Activated T-helper 17 cell treated with anti-CD3 and anti-CD28 coated beads, Interleukin-2, amount 50 U/mL, for 72 hours (primary cell): ENCODE measurements around the gene LAP3. TPM values are rescaled to one million over a fixed set of nuclear protein-coding genes. Genes with fewer than 3 reads are reported as not detected.
A peak's percentile ranks its signal among the peaks of the same experiment; 100 is the strongest.
"Not testable (repeated sequence)": the region's sequence is repeated elsewhere in the genome, so short reads cannot be mapped to it uniquely, and the experiment has no call there.

Experiments
- ATAC-seq: fragments of 150-1000 bp; cut with Tn5 transposase; replicated peaks from 2 replicates; pipeline ENCODE4 v1.10.0; 2021; ENCODE audit warnings: mild to moderate bottlenecking, moderate library complexity
- H3K27ac Mint-ChIP-seq: one replicate; pipeline ENCODE4 v1.8.0; 2022; ENCODE audit warnings: mixed read lengths
- H3K27me3 Mint-ChIP-seq: one replicate; pipeline ENCODE4 v1.8.0; 2022; ENCODE audit warnings: mixed read lengths
- H3K36me3 Mint-ChIP-seq: one replicate; pipeline ENCODE4 v1.8.0; 2022; ENCODE audit warnings: low read depth, mild to moderate bottlenecking, mixed read lengths
- H3K4me1 Mint-ChIP-seq: one replicate; pipeline ENCODE4 v1.8.0; 2022; ENCODE audit warnings: mixed read lengths
- H3K4me3 Mint-ChIP-seq: one replicate; pipeline ENCODE4 v1.8.0; 2022; ENCODE audit warnings: mild to moderate bottlenecking, mixed read lengths
- H3K9me3 Mint-ChIP-seq: one replicate; pipeline ENCODE4 v1.8.0; 2022; ENCODE audit warnings: mixed read lengths
- total RNA-seq, 2 donors: library from RNA; stranded (reverse); gene quantifications; one replicate each; pipeline ENCODE4 v1.2.3, GENCODE V29; 2022

Gene LAP3
- 100 to 1,000 TPM in 1 of 2 donors, 10 to 100 TPM in 1; 58.8 to 109 TPM for total RNA-seq

GRCh38 chr4:17576932-17577664 is at the start of gene LAP3:
TSS of gene LAP3 (plus strand) at chr4:17577198. CDS start at chr4:17577466, 268 bp downstream.
- peak within 1 kb of the TSS; percentile 93 for H3K27ac Mint-ChIP-seq
- peaks cover 51% of the 10 kb centered on the region for H3K36me3 Mint-ChIP-seq
- H3K9me3 Mint-ChIP-seq = no peaks in the 10 kb centered on the region
- no peaks in the 10 kb centered on the region for H3K27me3 Mint-ChIP-seq
- peak within 1 kb of the TSS; percentile 94 for H3K4me3 Mint-ChIP-seq
- peak; percentile 89 for ATAC-seq
- peaks cover 10% of the 10 kb centered on the region for H3K4me1 Mint-ChIP-seq

GRCh38 chr4:17528551-17529165 is 48.3 kb upstream of the LAP3 start:
- Mint-ChIP-seq H3K4me3 (no peak overlapping the region), H3K36me3 (no peaks in the 10 kb centered on the region), H3K27ac (no peak overlapping the region), H3K4me1 (no peaks in the 10 kb centered on the region), H3K9me3 (no peaks in the 10 kb centered on the region), H3K27me3 (peaks cover 24% of the 10 kb centered on the region)
- no peak for ATAC-seq

- H3K4me1 Mint-ChIP-seq = peaks cover 6% of the 10 kb centered on the region
- H3K36me3 Mint-ChIP-seq = no peaks in the 10 kb centered on the region
- H3K4me3 Mint-ChIP-seq = no peak overlapping the region
- H3K27me3 Mint-ChIP-seq = peaks cover 18% of the 10 kb centered on the region
- H3K27ac Mint-ChIP-seq = no peak overlapping the region
- ATAC-seq = no peak
- H3K9me3 Mint-ChIP-seq = peaks cover 4% of the 10 kb centered on the region
Observed at GRCh38 chr4:17531538-17532285, 45.3 kb upstream of the LAP3 start.

- no peaks in the 10 kb centered on the region for H3K36me3 Mint-ChIP-seq
- H3K4me3 Mint-ChIP-seq = peak overlapping the region; percentile 50
- peaks cover 6% of the 10 kb centered on the region for H3K4me1 Mint-ChIP-seq
- H3K27me3 Mint-ChIP-seq = no peaks in the 10 kb centered on the region
- peaks cover 4% of the 10 kb centered on the region for H3K9me3 Mint-ChIP-seq
- H3K27ac Mint-ChIP-seq = no peak overlapping the region
- ATAC-seq = no peak
Observed at GRCh38 chr4:17534705-17535104, 42.3 kb upstream of the LAP3 start.

GRCh38 chr4:17535242-17535641 is 41.8 kb upstream of the LAP3 start:
- peak; percentile 45 for ATAC-seq
- H3K27ac Mint-ChIP-seq = no peak overlapping the region
- peaks cover 3% of the 10 kb centered on the region for H3K27me3 Mint-ChIP-seq
- peaks cover 4% of the 10 kb centered on the region for H3K9me3 Mint-ChIP-seq
- peak overlapping the region; percentile 50 for H3K4me3 Mint-ChIP-seq
- peaks cover 6% of the 10 kb centered on the region for H3K4me1 Mint-ChIP-seq
- H3K36me3 Mint-ChIP-seq = no peaks in the 10 kb centered on the region

- peaks cover 3% of the 10 kb centered on the region for H3K27me3 Mint-ChIP-seq
- peaks cover 6% of the 10 kb centered on the region for H3K4me1 Mint-ChIP-seq
- H3K36me3 Mint-ChIP-seq = no peaks in the 10 kb centered on the region
- no peak overlapping the region for H3K27ac Mint-ChIP-seq
- peaks cover 4% of the 10 kb centered on the region for H3K9me3 Mint-ChIP-seq
- peak; percentile 57 for ATAC-seq
- H3K4me3 Mint-ChIP-seq = no peak overlapping the region
Observed at GRCh38 chr4:17535906-17536305, 41.1 kb upstream of the LAP3 start.

- H3K27ac Mint-ChIP-seq, H3K36me3 Mint-ChIP-seq, H3K27me3 Mint-ChIP-seq, H3K9me3 Mint-ChIP-seq, H3K4me3 Mint-ChIP-seq, ATAC-seq, H3K4me1 Mint-ChIP-seq: not testable (repeated sequence)
Observed at GRCh38 chr4:17537060-17537459, 39.9 kb upstream of the LAP3 start.

GRCh38 chr4:17544205-17544604 is 32.8 kb upstream of the LAP3 start:
- Mint-ChIP-seq H3K27ac (no peak overlapping the region), H3K9me3 (no peaks in the 10 kb centered on the region), H3K4me1 (no peaks in the 10 kb centered on the region), H3K36me3 (no peaks in the 10 kb centered on the region), H3K4me3 (no peak overlapping the region), H3K27me3 (peaks cover 20% of the 10 kb centered on the region)
- ATAC-seq = no peak

- H3K4me1 Mint-ChIP-seq = no peaks in the 10 kb centered on the region
- H3K27me3 Mint-ChIP-seq = peaks cover 20% of the 10 kb centered on the region
- H3K9me3 Mint-ChIP-seq = no peaks in the 10 kb centered on the region
- no peak overlapping the region for H3K4me3 Mint-ChIP-seq
- no peak for ATAC-seq
- H3K36me3 Mint-ChIP-seq = no peaks in the 10 kb centered on the region
- no peak overlapping the region for H3K27ac Mint-ChIP-seq
Observed at GRCh38 chr4:17544831-17545234, 32.2 kb upstream of the LAP3 start.

GRCh38 chr4:17545374-17546140 is 31.4 kb upstream of the LAP3 start:
- ATAC-seq = no peak
- Mint-ChIP-seq H3K36me3 (no peaks in the 10 kb centered on the region), H3K4me3 (no peak overlapping the region), H3K27ac (no peak overlapping the region), H3K27me3 (peaks cover 17% of the 10 kb centered on the region), H3K9me3 (no peaks in the 10 kb centered on the region), H3K4me1 (no peaks in the 10 kb centered on the region)

- peaks cover 15% of the 10 kb centered on the region for H3K27me3 Mint-ChIP-seq
- ATAC-seq = no peak
- no peaks in the 10 kb centered on the region for H3K9me3 Mint-ChIP-seq
- no peaks in the 10 kb centered on the region for H3K36me3 Mint-ChIP-seq
- H3K4me1 Mint-ChIP-seq = no peaks in the 10 kb centered on the region
- no peak overlapping the region for H3K27ac Mint-ChIP-seq
- no peak overlapping the region for H3K4me3 Mint-ChIP-seq
Observed at GRCh38 chr4:17546222-17546621, 30.8 kb upstream of the LAP3 start.

GRCh38 chr4:17546678-17547077 is 30.3 kb upstream of the LAP3 start:
- Mint-ChIP-seq H3K27me3 (peaks cover 14% of the 10 kb centered on the region), H3K4me1 (no peaks in the 10 kb centered on the region), H3K27ac (no peak overlapping the region), H3K4me3 (no peak overlapping the region), H3K9me3 (no peaks in the 10 kb centered on the region), H3K36me3 (no peaks in the 10 kb centered on the region)
- ATAC-seq = no peak

- no peak overlapping the region for H3K27ac Mint-ChIP-seq
- no peaks in the 10 kb centered on the region for H3K9me3 Mint-ChIP-seq
- no peak overlapping the region for H3K4me3 Mint-ChIP-seq
- no peaks in the 10 kb centered on the region for H3K4me1 Mint-ChIP-seq
- ATAC-seq = no peak
- no peaks in the 10 kb centered on the region for H3K36me3 Mint-ChIP-seq
- H3K27me3 Mint-ChIP-seq = peaks cover 3% of the 10 kb centered on the region
Observed at GRCh38 chr4:17550549-17550948, 26.4 kb upstream of the LAP3 start.

- ATAC-seq = no peak
- H3K27me3 Mint-ChIP-seq = peaks cover 3% of the 10 kb centered on the region
- H3K4me3 Mint-ChIP-seq = no peak overlapping the region
- no peaks in the 10 kb centered on the region for H3K9me3 Mint-ChIP-seq
- no peaks in the 10 kb centered on the region for H3K4me1 Mint-ChIP-seq
- no peaks in the 10 kb centered on the region for H3K36me3 Mint-ChIP-seq
- no peak overlapping the region for H3K27ac Mint-ChIP-seq
Observed at GRCh38 chr4:17552427-17552826, 24.6 kb upstream of the LAP3 start.
